Measurements from ENCODE around the gene TBCCD1.

The TBCCD1 gene

GRCh38 chr3:186567072-186567921 is at the start of gene TBCCD1:
TBCCD1 (minus strand) TSS chr3:186567339; CDS start chr3:186564329, 3,010 bp downstream.
- peak; percentile 96 for DNase-seq

- no peak for DNase-seq
Measured at GRCh38 chr3:186616299-186616617, 49.1 kb upstream of the TBCCD1 start.

GRCh38 chr3:186614597-186615483 is 47.7 kb upstream of the TBCCD1 start:
- peak; percentile 77 for DNase-seq

- no peak for DNase-seq
Measured at GRCh38 chr3:186614266-186614596, 47.1 kb upstream of the TBCCD1 start.

GRCh38 chr3:186613637-186614265 is 46.6 kb upstream of the TBCCD1 start:
- no peak for DNase-seq

GRCh38 chr3:186612721-186613636 is 45.8 kb upstream of the TBCCD1 start, which contains the start of gene AHSG:
AHSG (plus strand) TSS chr3:186613060; CDS start chr3:186613142, 82 bp downstream.
- DNase-seq = no peak

- DNase-seq = no peak
Measured at GRCh38 chr3:186612065-186612464, 44.9 kb upstream of the TBCCD1 start.

- DNase-seq = no peak
Measured at GRCh38 chr3:186609247-186609868, 42.2 kb upstream of the TBCCD1 start.

- no peak for DNase-seq
Measured at GRCh38 chr3:186608624-186609215, 41.6 kb upstream of the TBCCD1 start.

- DNase-seq = no peak
Measured at GRCh38 chr3:186605561-186606545, 38.7 kb upstream of the TBCCD1 start.

- no peak for DNase-seq
Measured at GRCh38 chr3:186605078-186605477, 37.9 kb upstream of the TBCCD1 start.

- no peak for DNase-seq
Measured at GRCh38 chr3:186603159-186603558, 36.0 kb upstream of the TBCCD1 start.

- no peak for DNase-seq
Measured at GRCh38 chr3:186600896-186601295, 33.8 kb upstream of the TBCCD1 start.

GRCh38 chr3:186599785-186600166 is 32.6 kb upstream of the TBCCD1 start:
- no peak for DNase-seq

- no peak for DNase-seq
Measured at GRCh38 chr3:186599142-186599784, 32.1 kb upstream of the TBCCD1 start.

- no peak for DNase-seq
Measured at GRCh38 chr3:186598794-186599141, 31.6 kb upstream of the TBCCD1 start.

GRCh38 chr3:186598108-186598784 is 31.1 kb upstream of the TBCCD1 start:
- no peak for DNase-seq

GRCh38 chr3:186596568-186597287 is 29.6 kb upstream of the TBCCD1 start:
- no peak for DNase-seq
